ENCODE data around the gene COL4A6. TPM values are rescaled to one million over a fixed set of nuclear protein-coding genes. Genes with fewer than 3 reads are reported as not detected.

Gene COL4A6
- total and polyA plus RNA-seq, 10 of the 15 experiments (the other 5 are each of a cell fraction or from before 2014, with no cell fraction given): 0.02 to 0.56 (median 0.05) TPM; not detected in 3

- H3K36me3 ChIP-seq (ENCODE audit: control insufficient read depth in 2 of 2, insufficient read depth in 2 of 2, low read length in 1 of 2): no peaks in the 10 kb centered on the region
- no TSS peak for BruUV-seq (replicated peaks)
- SMC1A ChIA-PET (ENCODE audit: uncharacterized antibody, unreplicated experiment): no interaction called here
- DNase-seq (ENCODE audit: low read depth, low spot score) (no peak), FAIRE-seq (no peak), ATAC-seq (no peak)
- in situ Hi-C loops (cut with MboI): no loop called here
- POLR2A ChIA-PET: no interaction called here
- no peak overlapping the region for H3K9ac ChIP-seq (ENCODE audit: control insufficient read depth, insufficient read depth, low read length)
- intact Hi-C loops (cut with micrococcal nuclease; ENCODE audit: unreplicated experiment): loop anchor here (5.0 kb wide), 1 partner anchor 224 kb away; no protein-coding TSS in a partner anchor
- H3K27me3 ChIP-seq (replicated peaks in 1 of 2; ENCODE audit: control insufficient read depth in 2 of 2, insufficient read depth in 2 of 2, low read length in 1 of 2): no peaks in the 10 kb centered on the region
- H3K27ac ChIP-seq (ENCODE audit: control insufficient read depth, insufficient read depth): no peak overlapping the region
- no peak overlapping the region for H2AFZ ChIP-seq (ENCODE audit: control insufficient read depth, low read depth, low read length)
- no peak overlapping the region for H3K4me3 ChIP-seq
- no peaks in the 10 kb centered on the region for H3K9me3 ChIP-seq (replicated peaks; ENCODE audit: control insufficient read depth, insufficient read depth, low read length)
- H4K20me1 ChIP-seq (ENCODE audit: control insufficient read depth, insufficient read depth): no peaks in the 10 kb centered on the region
- no peaks in the 10 kb centered on the region for H3K79me2 ChIP-seq (ENCODE audit: control insufficient read depth, insufficient read depth, low read length)
- no peaks in the 10 kb centered on the region for H3K4me1 ChIP-seq (ENCODE audit: control insufficient read depth, insufficient read depth, low read length)
- 8% methylated on average over 1 of the region's 1 CpG for WGBS (ENCODE audit: insufficient coverage, insufficient replicate concordance, low lambda C conversion rate, missing lambda C conversion rate)
- RAD21 ChIA-PET (ENCODE audit: unreplicated experiment): no interaction called here
- CTCF ChIA-PET: no interaction called here
- H3K4me2 ChIP-seq (ENCODE audit: control insufficient read depth, insufficient read depth): no peak overlapping the region
- no peak for TF ChIP-seq CREB1 (IDR thresholded peaks at IDR 0.05; ENCODE audit: low read depth)
- TF ChIP-seq SKIL (IDR thresholded peaks at IDR 0.05; ENCODE audit: low read depth, poor library complexity, severe bottlenecking): no peak
- no peak for TF ChIP-seq EED (IDR thresholded peaks at IDR 0.05; ENCODE audit: low read depth)
- TF ChIP-seq GABPA (IDR thresholded peaks at IDR 0.05; ENCODE audit: low read depth): no peak
- no peak for TF ChIP-seq TBL1XR1 (IDR thresholded peaks at IDR 0.05; ENCODE audit: low read depth, low read length)
- no peak for TF ChIP-seq MEF2B (IDR thresholded peaks at IDR 0.05; ENCODE audit: partially characterized antibody, poor library complexity, severe bottlenecking)
- no peak for TF ChIP-seq ATF3 (IDR thresholded peaks at IDR 0.05; ENCODE audit: borderline replicate concordance, extremely low read depth, low read depth, low read length)
- TF ChIP-seq SP1 (IDR thresholded peaks at IDR 0.05; ENCODE audit: low read depth, low read length): no peak
Observed at GRCh38 chrX:108312957-108313356, 125.3 kb downstream of the COL4A6 start.
